ENCODE results near the gene SPDYE6.
"Not testable (repeated sequence)": the region's sequence is repeated elsewhere in the genome, so short reads cannot be mapped to it uniquely, and the experiment has no call there.

The SPDYE6 gene

GRCh38 chr7:102363549-102364393 is 7.5 kb upstream of the SPDYE6 start:
- peak; percentile 98 for DNase-seq

GRCh38 chr7:102346983-102347382 is 9.3 kb downstream of the SPDYE6 start:
- DNase-seq, result not testable (repeated sequence)

GRCh38 chr7:102340599-102341368 is 15.5 kb downstream of the SPDYE6 start:
- not testable (repeated sequence) for DNase-seq

- not testable (repeated sequence) for DNase-seq
Measured at GRCh38 chr7:102337420-102337819, 18.8 kb downstream of the SPDYE6 start.

GRCh38 chr7:102337002-102337401 is 19.2 kb downstream of the SPDYE6 start:
- DNase-seq, result not testable (repeated sequence)

GRCh38 chr7:102335574-102335973 is 20.7 kb downstream of the SPDYE6 start:
- not testable (repeated sequence) for DNase-seq

- DNase-seq, result not testable (repeated sequence)
Measured at GRCh38 chr7:102330666-102331460, 25.4 kb downstream of the SPDYE6 start.

GRCh38 chr7:102329366-102329765 is 26.9 kb downstream of the SPDYE6 start:
- DNase-seq, result not testable (repeated sequence)

GRCh38 chr7:102328863-102329262 is 27.4 kb downstream of the SPDYE6 start:
- DNase-seq, result not testable (repeated sequence)

- not testable (repeated sequence) for DNase-seq
Measured at GRCh38 chr7:102327183-102327582, 29.1 kb downstream of the SPDYE6 start.

- DNase-seq, result no peak
Measured at GRCh38 chr7:102326157-102326889, 29.9 kb downstream of the SPDYE6 start.

- not testable (repeated sequence) for DNase-seq
Measured at GRCh38 chr7:102325106-102325505, 31.1 kb downstream of the SPDYE6 start.

GRCh38 chr7:102323914-102324195 is 32.4 kb downstream of the SPDYE6 start:
- DNase-seq, result no peak

- no peak for DNase-seq
Measured at GRCh38 chr7:102322202-102322715, 34.0 kb downstream of the SPDYE6 start.

- peak; percentile 52 for DNase-seq
Measured at GRCh38 chr7:102321351-102322201, 34.7 kb downstream of the SPDYE6 start.

- no peak for DNase-seq
Measured at GRCh38 chr7:102320601-102321350, 35.5 kb downstream of the SPDYE6 start.

- DNase-seq, result no peak
Measured at GRCh38 chr7:102320181-102320580, 36.1 kb downstream of the SPDYE6 start.

- no peak for DNase-seq
Measured at GRCh38 chr7:102319671-102320070, 36.6 kb downstream of the SPDYE6 start.

GRCh38 chr7:102318482-102318971 is 37.7 kb downstream of the SPDYE6 start:
- DNase-seq, result no peak
